OCI-LY7 (cell line): ENCODE measurements around the gene HES4.

Source experiments
- CTCF ChIP-seq: fragments of 200-600 bp; sonication (generic); conservative IDR thresholded peaks from 2 replicates; pipeline ENCODE4 v1.5.1; 2014; ENCODE audit warnings: mild to moderate bottlenecking, antibody characterized with exemption, low read length, moderate library complexity, mixed read lengths
- EZH2phosphoT487 ChIP-seq: fragments of 200-600 bp; sonication (generic); IDR thresholded peaks from 2 replicates; pipeline ENCODE4 v1.6.1; 2018; ENCODE audit warnings: low read depth, borderline replicate concordance, mild to moderate bottlenecking, mixed run types, antibody characterized with exemption, low read length, moderate library complexity, mixed read lengths

DNA sequence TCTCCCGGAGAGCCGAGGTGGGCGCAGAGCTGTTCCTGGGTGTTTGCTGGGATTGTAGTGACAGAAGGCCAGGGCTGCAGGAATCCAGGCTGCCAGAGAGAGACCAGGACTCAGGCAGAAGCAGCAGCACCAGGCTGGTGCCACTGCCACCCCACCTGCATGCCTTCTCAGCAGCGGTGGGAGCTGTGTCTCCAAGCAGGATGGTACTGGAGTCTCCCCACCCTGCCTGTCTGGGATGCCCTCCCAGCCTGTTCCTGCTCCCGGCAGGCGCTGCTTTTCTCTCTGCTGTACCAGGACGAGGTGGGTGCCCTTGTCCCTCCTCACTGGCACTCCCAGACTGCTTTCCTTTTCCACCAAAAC lies 4.5 kb upstream of the HES4 start:
- TF ChIP-seq CTCF (no peak), EZH2phosphoT487 (no peak)
